K562 (cell line): ENCODE results near the gene CXCL12. TPM values are rescaled to one million over a fixed set of nuclear protein-coding genes. Genes with fewer than 3 reads are reported as not detected.

ENCODE experiments used
- AFF1 ChIP-seq, 2 experiments: fragments of 450-650 bp; IDR thresholded peaks; 2 replicates each; pipeline ENCODE4 v1.6.1; 2018; ENCODE audit warnings: mild to moderate bottlenecking in 2 of 2, low read depth in 1 of 2; ENCODE audit not compliant: partially characterized antibody in 2 of 2
- ATF3 ChIP-seq, 2 experiments: fragments of 450-650 bp in 1 of 2; sonication (generic) in 1 of 2; formaldehyde crosslinking in 1 of 2; IDR thresholded peaks in 1 of 2; conservative IDR thresholded peaks in 1 of 2; 2 replicates each; pipeline versions ENCODE4 v1.6.1 to v1.8.1; 2016 to 2023; ENCODE audit warnings: mild to moderate bottlenecking in 2 of 2, moderate library complexity in 2 of 2, inconsistent platforms in 1 of 2, missing genetic modification reagents in 1 of 2
- CBX2 ChIP-seq: fragments of 200-600 bp; sonication (generic); IDR thresholded peaks from one replicate; pipeline ENCODE4 v1.6.1; 2012; ENCODE audit warnings: mild to moderate bottlenecking, low read length, inconsistent platforms; ENCODE audit not compliant: insufficient read depth, poor library complexity, severe bottlenecking
- KDM1A ChIP-seq, 2 experiments: fragments of 450-650 bp; IDR thresholded peaks; 2 replicates each; pipeline ENCODE4 v1.6.1; 2016; ENCODE audit warnings: mild to moderate bottlenecking in 2 of 2
- SRSF3 ChIP-seq: fragments of 200-400 bp; formaldehyde crosslinking; IDR thresholded peaks from 2 replicates; pipeline ENCODE4 v1.6.1; 2016; ENCODE audit warnings: mild to moderate bottlenecking, low read length, moderate library complexity; ENCODE audit not compliant: insufficient read depth
- polyA plus RNA-seq, 8 experiments: library from polyadenylated mRNA; depleted of rRNA in 4 of 8; stranded (reverse) in 5 of 8; unstranded in 3 of 8; fragments of >200 nt; fragmentation: Nextera tagmentation in 2 of 8; fragmentation: Illumina TruSeq in 1 of 8; extraction: Ambion mirVana in 2 of 8; extraction: Trizol in 1 of 8; gene quantifications; 2 replicates each; pipeline versions ENCODE4 v1.2.1 to v1.2.3, GENCODE V29; 2011 to 2014; ENCODE audit warnings: inconsistent platforms in 1 of 8, missing spikeins in 1 of 8
- total RNA-seq, 7 experiments: library from RNA; depleted of rRNA in 6 of 7; stranded (reverse); fragments of >200 nt in 6 of 7; fragmentation: Illumina TruSeq in 2 of 7; extraction: Trizol in 2 of 7; gene quantifications; 2 replicates each; pipeline versions ENCODE4 v1.2.1 to v1.2.3, GENCODE V29; 2011 to 2021; ENCODE audit warnings: low replicate concordance in 1 of 7

Gene CXCL12
- total and polyA plus RNA-seq, 9 of the 15 experiments (the other 6 are each of a cell fraction or from before 2014, with no cell fraction given): 0.18 TPM; not detected in 8

DNA sequence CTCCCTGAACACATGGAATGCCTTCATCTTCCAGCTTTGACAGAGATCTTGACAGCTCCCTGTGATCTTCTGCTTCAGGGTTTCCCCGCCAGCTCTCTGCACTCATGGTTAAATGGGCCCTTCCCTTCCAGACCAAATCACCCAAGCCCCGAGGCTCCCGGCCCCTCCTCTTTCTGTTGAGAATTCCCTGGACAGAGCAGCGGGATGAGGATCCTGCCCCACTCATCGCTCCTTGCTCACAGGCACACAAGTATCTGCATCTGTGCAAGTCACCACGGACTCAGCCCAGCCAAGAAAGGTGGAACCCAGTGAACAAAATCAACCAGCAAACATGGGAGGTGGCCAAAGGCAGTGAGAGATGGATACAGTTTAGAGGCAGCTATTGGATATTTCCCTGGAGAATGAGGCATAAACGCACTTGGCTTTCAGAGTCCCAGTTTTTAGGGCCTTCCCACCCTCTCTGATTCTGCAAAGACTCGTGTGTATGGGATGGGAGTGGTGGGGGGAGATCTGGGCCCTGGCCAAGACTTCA lies 37.7 kb upstream of the CXCL12 start (continued):
- TF ChIP-seq ATF3 (IDR thresholded peaks at IDR 0.05): no peak
- TF ChIP-seq ATF3 (CRISPR knock-in tag; conservative IDR thresholded peaks at IDR 0.05): no peak
- no peak for TF ChIP-seq AFF1 (IDR thresholded peaks at IDR 0.05; ENCODE audit: low read depth in 1 of 2, partially characterized antibody in 2 of 2)
- no peak for TF ChIP-seq SRSF3
- no peak for TF ChIP-seq CBX2
- no peak for TF ChIP-seq KDM1A (IDR thresholded peaks at IDR 0.05)
